NCI-H2171 (cell line): ENCODE data around the gene ZNF107.
A peak's percentile ranks its signal among the peaks of the same experiment; 100 is the strongest.
"Not testable (repeated sequence)": the region's sequence is repeated elsewhere in the genome, so short reads cannot be mapped to it uniquely, and the experiment has no call there.

Experiments
- DNase-seq: peaks from one replicate; lab custom pipeline; 2025; lab: John Stamatoyannopoulos, UW

Gene ZNF107

GRCh38 chr7:64643566-64643965 is 22.4 kb upstream of the ZNF107 start:
- DNase-seq, result no peak

DNA sequence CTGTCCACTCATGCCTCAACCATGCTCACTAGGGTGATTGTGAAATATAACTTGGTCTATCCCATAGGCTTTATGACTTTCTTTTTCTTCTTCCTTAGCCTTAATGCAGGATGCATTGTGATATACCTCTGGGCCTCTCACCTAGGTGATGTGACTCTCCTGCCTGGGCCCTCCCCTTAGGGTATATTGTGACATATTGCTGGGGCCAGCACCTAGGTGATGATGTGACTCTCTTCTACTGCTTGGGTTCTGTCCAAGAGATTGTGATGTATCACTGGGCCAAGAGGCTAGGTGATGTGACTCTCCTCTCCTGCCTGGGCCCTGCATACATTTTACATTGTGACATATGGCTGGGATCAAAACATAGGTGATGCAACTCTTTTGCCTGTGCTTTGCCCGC is 14.7 kb upstream of the ZNF107 start:
- no peak for DNase-seq

GRCh38 chr7:64651632-64652165 is 14.2 kb upstream of the ZNF107 start:
- DNase-seq, result no peak

GRCh38 chr7:64653721-64654401 is 12.1 kb upstream of the ZNF107 start:
- DNase-seq, result no peak

- no peak for DNase-seq
Measured at GRCh38 chr7:64654796-64655548, 11.0 kb upstream of the ZNF107 start.

- DNase-seq, result no peak
Measured at GRCh38 chr7:64655811-64656210, 10.1 kb upstream of the ZNF107 start.

GRCh38 chr7:64656489-64656888 is 9.4 kb upstream of the ZNF107 start:
- no peak for DNase-seq

DNA sequence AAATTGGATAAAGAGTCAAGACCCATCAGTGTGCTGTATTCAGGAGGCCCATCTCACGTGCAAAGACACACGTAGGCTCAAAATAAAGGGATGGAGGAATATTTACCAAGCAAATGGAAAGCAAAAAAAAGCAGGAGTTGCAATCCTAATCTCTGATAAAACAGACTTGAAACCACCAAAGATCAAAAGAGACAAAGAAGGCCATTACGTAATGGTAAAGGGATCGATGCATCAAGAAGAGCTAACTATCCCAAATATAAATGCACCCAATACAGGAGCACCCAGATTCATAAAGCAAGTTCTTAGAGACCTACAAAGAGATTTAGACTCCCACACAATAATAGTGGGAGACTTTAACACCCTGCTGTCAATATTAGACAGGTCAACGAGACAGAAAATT is 3.8 kb upstream of the ZNF107 start:
- not testable (repeated sequence) for DNase-seq

- DNase-seq, result no peak
Measured at GRCh38 chr7:64666663-64667050, 724 bp downstream of the ZNF107 start.

DNA sequence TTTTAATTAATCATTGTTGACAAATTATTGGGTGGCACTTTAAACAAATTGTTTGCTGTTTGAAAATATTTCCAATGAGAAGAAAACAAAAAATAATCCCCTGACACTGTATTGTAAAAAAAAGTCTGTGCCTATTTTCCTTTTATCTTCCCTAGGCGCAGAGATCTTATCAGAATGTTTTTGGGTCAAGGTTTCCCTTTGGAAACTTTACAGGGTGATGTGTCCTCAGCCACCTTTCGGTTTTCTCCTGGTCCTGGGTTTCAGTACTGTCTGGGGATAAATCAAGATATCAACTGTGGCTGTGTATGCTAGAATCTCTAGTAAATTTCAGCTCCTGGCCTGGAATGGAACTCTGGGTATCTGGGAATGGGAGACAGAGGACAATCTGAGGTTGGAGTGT is 1.4 kb downstream of the ZNF107 start:
- no peak for DNase-seq

DNA sequence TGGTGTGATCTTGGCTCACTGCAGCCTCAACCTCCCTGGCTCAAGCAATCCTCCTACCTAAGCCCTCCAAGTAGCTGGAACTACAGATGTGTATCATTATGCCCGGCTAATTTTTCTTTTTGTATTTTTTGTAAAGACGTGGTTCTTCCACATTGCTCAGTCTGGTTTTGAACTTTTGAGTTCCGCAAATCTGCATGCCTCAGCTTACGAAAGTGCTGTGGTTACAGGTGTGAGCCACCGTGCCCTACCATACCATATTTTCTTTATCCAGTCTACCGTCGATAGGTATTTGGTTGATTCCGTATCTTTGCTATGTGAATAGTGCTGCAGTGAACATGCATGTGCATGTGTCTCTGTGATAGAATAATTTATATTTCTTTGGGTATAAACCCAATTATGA is 6.5 kb downstream of the ZNF107 start:
- DNase-seq, result no peak

- no peak for DNase-seq
Measured at GRCh38 chr7:64685091-64685490, 19.2 kb downstream of the ZNF107 start.

DNA sequence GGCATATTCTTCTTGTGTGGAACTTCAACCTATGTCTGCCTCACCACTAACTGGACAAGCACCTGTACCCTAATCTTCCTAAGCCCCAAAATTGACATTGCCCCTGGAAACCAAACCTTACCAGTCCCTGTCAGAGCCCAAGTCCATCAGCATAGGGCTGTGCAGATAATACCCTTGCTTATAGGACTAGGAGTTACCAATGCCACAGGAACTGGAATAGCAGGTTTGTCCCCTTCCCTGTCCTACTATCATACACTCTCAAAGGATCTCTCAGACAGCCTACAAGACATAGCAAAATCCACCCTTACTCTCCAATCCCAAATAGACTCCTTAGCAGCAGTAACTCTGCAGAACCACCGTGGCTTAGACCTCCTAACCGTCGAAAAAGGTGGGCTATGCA is 19.8 kb downstream of the ZNF107 start:
- DNase-seq, result no peak

DNA sequence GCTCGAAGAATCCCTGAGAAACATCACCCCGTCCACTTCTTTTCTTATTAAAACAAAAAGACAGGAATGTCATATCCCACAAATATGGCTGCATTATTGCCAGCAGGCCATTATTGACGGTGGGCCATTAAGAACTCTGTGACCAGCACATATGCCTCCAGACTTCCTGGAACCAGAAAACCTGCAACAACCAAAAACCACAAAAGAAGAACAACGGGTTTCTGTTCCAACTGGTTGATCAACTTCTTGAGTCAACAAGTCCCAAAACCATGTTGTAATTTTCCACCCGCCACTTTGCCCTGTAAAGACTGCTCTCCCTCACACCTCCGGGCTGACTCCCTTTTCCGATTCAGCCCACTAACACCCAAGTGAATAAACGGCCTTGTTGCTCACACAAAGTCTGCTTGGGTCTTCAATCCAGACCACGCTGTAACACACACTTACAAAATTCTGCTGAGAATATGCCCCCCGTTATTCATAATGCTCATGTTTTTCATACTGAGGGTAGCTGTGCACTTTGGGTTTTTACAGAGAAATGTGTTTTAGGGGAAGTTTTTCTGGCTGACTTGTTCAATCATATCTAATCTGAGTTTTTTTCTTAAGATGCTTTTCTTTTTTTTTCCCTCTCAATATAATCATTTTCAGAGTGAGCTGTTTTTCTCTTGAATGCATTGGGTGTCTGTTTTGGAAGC is 20.7 kb downstream of the ZNF107 start:
- DNase-seq, result no peak

DNA sequence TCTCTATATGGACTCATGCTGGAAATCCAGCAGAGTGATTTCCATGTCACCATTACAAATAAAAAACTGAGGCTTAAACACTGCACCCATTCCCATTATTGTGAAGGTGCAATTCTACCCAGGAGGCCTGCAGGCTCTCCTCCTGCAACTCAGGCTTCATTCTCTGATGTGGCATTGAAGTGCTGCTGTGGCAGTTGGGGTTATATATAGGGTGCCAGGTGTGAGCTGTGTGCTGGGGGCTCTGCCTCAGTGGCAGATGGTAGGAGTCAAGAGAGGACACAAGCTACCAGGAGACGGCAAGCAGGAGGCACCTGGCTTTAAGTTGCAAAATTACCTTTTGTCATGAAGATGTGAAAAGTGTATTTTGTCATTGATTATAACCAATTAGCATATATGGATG is 21.3 kb downstream of the ZNF107 start:
- DNase-seq, result peak; percentile 19

DNA sequence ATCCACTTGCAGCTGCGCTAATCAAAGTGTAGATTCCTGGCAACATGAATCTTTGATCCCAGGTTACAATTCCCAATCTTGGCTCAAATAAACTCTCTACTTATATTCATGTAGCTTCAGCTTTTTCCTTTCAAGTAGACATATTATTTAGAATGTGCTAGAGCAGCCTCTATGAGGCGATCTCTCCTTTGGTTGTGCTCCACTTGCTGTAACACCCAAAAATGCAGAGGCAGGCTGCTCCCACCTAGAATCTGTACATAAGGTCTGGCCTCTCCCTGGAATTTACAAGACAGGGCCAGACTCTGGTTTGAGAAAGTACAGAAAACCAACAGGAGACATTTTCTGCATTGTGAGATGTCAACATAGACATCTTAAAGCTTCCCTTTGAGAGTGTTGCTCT is 23.1 kb downstream of the ZNF107 start:
- no peak for DNase-seq

- DNase-seq, result no peak
Measured at GRCh38 chr7:64691831-64692230, 25.9 kb downstream of the ZNF107 start.

GRCh38 chr7:64697863-64698262 is 31.9 kb downstream of the ZNF107 start:
- DNase-seq, result not testable (repeated sequence)

DNA sequence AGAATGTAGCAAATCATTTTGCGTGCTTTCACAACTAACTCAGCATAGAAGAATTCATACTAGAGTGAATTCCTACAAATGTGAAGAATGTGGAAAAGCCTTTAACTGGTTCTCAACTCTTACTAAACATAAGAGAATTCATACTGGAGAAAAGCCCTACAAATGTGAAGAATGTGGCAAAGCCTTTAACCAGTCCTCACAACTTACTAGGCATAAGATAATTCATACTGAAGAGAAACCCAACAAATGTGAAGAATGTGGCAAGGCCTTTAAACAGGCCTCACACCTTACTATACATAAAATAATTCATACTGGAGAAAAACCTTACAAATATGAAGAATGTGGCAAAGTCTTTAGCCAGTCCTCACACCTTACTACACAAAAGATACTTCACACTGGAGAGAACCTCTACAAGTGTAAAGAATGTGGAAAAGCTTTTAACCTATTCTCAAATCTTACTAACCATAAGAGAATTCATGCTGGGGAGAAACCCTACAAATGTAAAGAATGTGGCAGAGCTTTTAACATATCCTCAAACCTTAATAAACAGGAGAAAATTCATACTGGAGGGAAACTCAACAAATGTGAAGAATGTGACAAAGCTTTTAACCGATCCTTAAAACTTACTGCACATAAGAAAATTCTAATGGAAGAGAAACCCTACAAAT is 40.8 kb downstream of the ZNF107 start:
- DNase-seq, result no peak

- DNase-seq, result not testable (repeated sequence)
Measured at GRCh38 chr7:64717896-64718295, 52.0 kb downstream of the ZNF107 start.

GRCh38 chr7:64729089-64729848 is 63.3 kb downstream of the ZNF107 start:
- DNase-seq, result no peak
